K562 (cell line): ENCODE measurements around the gene SPTBN5. TPM values are rescaled to one million over a fixed set of nuclear protein-coding genes. Genes with fewer than 3 reads are reported as not detected.

Source experiments
- CREB3L1 ChIP-seq: fragments of 450-650 bp; IDR thresholded peaks from 2 replicates; pipeline ENCODE4 v1.6.1; 2014; ENCODE audit warnings: low read depth, mild to moderate bottlenecking, moderate library complexity, borderline replicate concordance
- CTBP1 ChIP-seq: fragments of 450-650 bp; IDR thresholded peaks from 2 replicates; pipeline ENCODE4 v1.6.1; 2016; ENCODE audit warnings: borderline replicate concordance
- EGR1 ChIP-seq: fragments of 450-650 bp; conservative IDR thresholded peaks from 2 replicates; pipeline ENCODE4 v1.6.1; 2017; ENCODE audit warnings: mild to moderate bottlenecking
- EP400 ChIP-seq: fragments of 450-650 bp; IDR thresholded peaks from 2 replicates; pipeline ENCODE4 v1.6.1; 2017; ENCODE audit warnings: antibody characterized with exemption, mild to moderate bottlenecking, moderate library complexity
- FOXK2 ChIP-seq, 2 experiments: fragments of 450-650 bp; IDR thresholded peaks in 1 of 2; conservative IDR thresholded peaks in 1 of 2; 2 replicates each; pipeline ENCODE4 v1.6.1; 2016; ENCODE audit warnings: low read depth in 2 of 2, mild to moderate bottlenecking in 1 of 2
- GABPA ChIP-seq: fragments of 200-800 bp; sonication (Bioruptor generic); conservative IDR thresholded peaks from 2 replicates; pipeline ENCODE4 v1.6.1; 2016; ENCODE audit warnings: low read depth, missing genetic modification characterization, missing compliant biosample characterization
- GTF2F1 ChIP-seq: IDR thresholded peaks from 2 replicates; pipeline ENCODE4 v1.6.1; 2011; ENCODE audit warnings: low read depth, low read length, improper control_type of control experiment
- HEY1 ChIP-seq: fragments of 250-450 bp; sonication (Bioruptor Pico); IDR thresholded peaks from 2 replicates; pipeline ENCODE4 v1.5.0; 2020; ENCODE audit warnings: mild to moderate bottlenecking, moderate library complexity, borderline replicate concordance
- HIVEP1 ChIP-seq: fragments of 250-450 bp; sonication (Bioruptor Pico); IDR thresholded peaks from 2 replicates; pipeline ENCODE4 v1.4.0; 2020; ENCODE audit warnings: mild to moderate bottlenecking
- JUNB ChIP-seq: fragments of 450-650 bp; formaldehyde crosslinking; conservative IDR thresholded peaks from 2 replicates; pipeline ENCODE4 v1.4.0; 2020; ENCODE audit warnings: mild to moderate bottlenecking
- KDM5B ChIP-seq: fragments of 200-600 bp; sonication (generic); IDR thresholded peaks from 2 replicates; pipeline ENCODE4 v1.6.1; 2012; ENCODE audit warnings: low read depth, mild to moderate bottlenecking, moderate library complexity, low read length, control low read depth, inconsistent platforms; ENCODE audit not compliant: insufficient replicate concordance
- MNT ChIP-seq, 2 experiments: fragments of 450-650 bp; conservative IDR thresholded peaks; 2 replicates each; pipeline ENCODE4 v1.6.1; 2017; ENCODE audit warnings: mild to moderate bottlenecking in 2 of 2, moderate library complexity in 2 of 2
- MTA3 ChIP-seq: fragments of 450-650 bp; formaldehyde crosslinking; IDR thresholded peaks from 2 replicates; pipeline ENCODE4 v1.6.1; 2017; ENCODE audit warnings: mild to moderate bottlenecking, borderline replicate concordance
- NRF1 ChIP-seq, 2 experiments: fragments of 450-650 bp; IDR thresholded peaks in 1 of 2; conservative IDR thresholded peaks in 1 of 2; 2 replicates each; pipeline ENCODE4 v1.6.1; 2014; ENCODE audit warnings: mild to moderate bottlenecking in 2 of 2
- POLR2B ChIP-seq: fragments of 450-650 bp; IDR thresholded peaks from 2 replicates; pipeline ENCODE4 v1.6.1; 2018; ENCODE audit warnings: low read depth; ENCODE audit not compliant: partially characterized antibody
- SAP30 ChIP-seq: fragments of 200-600 bp; sonication (generic); IDR thresholded peaks from 2 replicates; pipeline ENCODE4 v1.6.1; 2012; ENCODE audit warnings: borderline replicate concordance, low read depth, mild to moderate bottlenecking, moderate library complexity, low read length, control low read depth, inconsistent platforms; ENCODE audit not compliant: insufficient read depth, poor library complexity, severe bottlenecking
- TAF1 ChIP-seq: IDR thresholded peaks from 2 replicates; pipeline ENCODE4 v1.6.1; 2011; ENCODE audit warnings: mild to moderate bottlenecking, low read length, moderate library complexity; ENCODE audit not compliant: insufficient read depth, control insufficient read depth, severe bottlenecking; ENCODE audit errors: extremely low read depth
- TRIM28 ChIP-seq: fragments of 450-650 bp; IDR thresholded peaks from 2 replicates; pipeline ENCODE4 v1.6.1; 2017
- ZBED1 ChIP-seq: IDR thresholded peaks from 2 replicates; pipeline ENCODE4 v1.6.1; 2014
- ZNF133 ChIP-seq: fragments of 250-450 bp; sonication (Bioruptor Pico); IDR thresholded peaks from 2 replicates; pipeline ENCODE4 v1.4.0; 2020; ENCODE audit warnings: mild to moderate bottlenecking
- polyA plus RNA-seq, 8 experiments: library from polyadenylated mRNA; depleted of rRNA in 4 of 8; stranded (reverse) in 5 of 8; unstranded in 3 of 8; fragments of >200 nt; fragmentation: Nextera tagmentation in 2 of 8; fragmentation: Illumina TruSeq in 1 of 8; extraction: Ambion mirVana in 2 of 8; extraction: Trizol in 1 of 8; gene quantifications; 2 replicates each; pipeline versions ENCODE4 v1.2.1 to v1.2.3, GENCODE V29; 2011 to 2014; ENCODE audit warnings: inconsistent platforms in 1 of 8, missing spikeins in 1 of 8
- total RNA-seq, 7 experiments: library from RNA; depleted of rRNA in 6 of 7; stranded (reverse); fragments of >200 nt in 6 of 7; fragmentation: Illumina TruSeq in 2 of 7; extraction: Trizol in 2 of 7; gene quantifications; 2 replicates each; pipeline versions ENCODE4 v1.2.1 to v1.2.3, GENCODE V29; 2011 to 2021; ENCODE audit warnings: low replicate concordance in 1 of 7
- TF ChIP-seq, protein P1 (sequence below): fragments of 250-450 bp; sonication (Bioruptor Pico); IDR thresholded peaks from 2 replicates; pipeline ENCODE4 v1.4.0; 2020; ENCODE audit warnings: mild to moderate bottlenecking, moderate library complexity
- TF ChIP-seq, protein P2 (sequence below): sonication (generic); formaldehyde crosslinking; IDR thresholded peaks from 2 replicates; pipeline ENCODE4 v1.9.0; 2022; ENCODE audit warnings: mild to moderate bottlenecking, missing genetic modification reagents

The SPTBN5 gene
- total and polyA plus RNA-seq, 9 of the 15 experiments (the other 6 are each of a cell fraction or from before 2014, with no cell fraction given), result 0.02 TPM; not detected in 8

- TF ChIP-seq CREB3L1 (peak; percentile 32; the same call in 1 of the 2 replicates), JUNB (no peak), ZNF133 (CRISPR knock-in tag) (0 out of 2 replicates have a peak, but pooled peaks have one; percentile 26), MNT (conservative IDR thresholded peaks at IDR 0.05) (peak; percentile 24 to 77; a peak in 2 of 4 replicates), GTF2F1 (no peak), KDM5B (peak; percentile 90), NRF1 (conservative IDR thresholded peaks at IDR 0.05 in 1 of 2, IDR thresholded peaks at IDR 0.05 in 1 of 2) (peak; percentile 55 to 66; a peak in 3 of 4 replicates), CTBP1 (peak; percentile 39; the same call in 1 of the 2 replicates), HIVEP1 (no peak), TAF1 (peak; percentile 40), TRIM28 (0 out of 2 replicates have a peak, but pooled peaks have one; percentile 34), FOXK2 (conservative IDR thresholded peaks at IDR 0.05 in 1 of 2, IDR thresholded peaks at IDR 0.05 in 1 of 2; ENCODE audit: low read depth in 2 of 2) (peak in 1 of 2 experiments; percentile 54; a peak in 1 of 4 replicates), EGR1 (peak; percentile 44; the same call in 1 of the 2 replicates), HEY1 (no peak), GABPA (tag) (no peak), EP400 (peak; percentile 79), MTA3 (peak; percentile 35; the same call in 1 of the 2 replicates), SAP30 (peak; percentile 74), POLR2B (peak; percentile 60), ZBED1 (0 out of 2 replicates have a peak, but pooled peaks have one; percentile 29)
- TF ChIP-seq, protein P1, sequence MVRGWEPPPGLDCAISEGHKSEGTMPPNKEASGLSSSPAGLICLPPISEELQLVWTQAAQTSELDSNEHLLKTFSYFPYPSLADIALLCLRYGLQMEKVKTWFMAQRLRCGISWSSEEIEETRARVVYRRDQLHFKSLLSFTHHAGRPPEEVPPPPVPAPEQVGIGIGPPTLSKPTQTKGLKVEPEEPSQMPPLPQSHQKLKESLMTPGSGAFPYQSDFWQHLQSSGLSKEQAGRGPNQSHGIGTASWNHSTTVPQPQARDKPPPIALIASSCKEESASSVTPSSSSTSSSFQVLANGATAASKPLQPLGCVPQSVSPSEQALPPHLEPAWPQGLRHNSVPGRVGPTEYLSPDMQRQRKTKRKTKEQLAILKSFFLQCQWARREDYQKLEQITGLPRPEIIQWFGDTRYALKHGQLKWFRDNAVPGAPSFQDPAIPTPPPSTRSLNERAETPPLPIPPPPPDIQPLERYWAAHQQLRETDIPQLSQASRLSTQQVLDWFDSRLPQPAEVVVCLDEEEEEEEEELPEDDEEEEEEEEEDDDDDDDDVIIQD (CRISPR knock-in tag), result no peak
- TF ChIP-seq, protein P2, sequence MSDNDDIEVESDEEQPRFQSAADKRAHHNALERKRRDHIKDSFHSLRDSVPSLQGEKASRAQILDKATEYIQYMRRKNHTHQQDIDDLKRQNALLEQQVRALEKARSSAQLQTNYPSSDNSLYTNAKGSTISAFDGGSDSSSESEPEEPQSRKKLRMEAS, result peak; percentile 75
Measured at GRCh38 chr15:41827880-41828806, 65.7 kb downstream of the SPTBN5 start, which contains the start of gene JMJD7 (continued).
